GM19023 (cell line): ENCODE measurements around the gene TRIAP1.

Experiments used
- ATAC-seq: cut with Tn5 transposase; IDR thresholded peaks from one replicate; pipeline ENCODE4 v1.9.1; 2021; ENCODE audit warnings: mild to moderate bottlenecking, moderate library complexity; ENCODE audit not compliant: unreplicated experiment

The TRIAP1 gene

GRCh38 chr12:120432772-120433525 lies 13.2 kb downstream of the TRIAP1 start:
- no peak for ATAC-seq

GRCh38 chr12:120429368-120429767 lies 16.8 kb downstream of the TRIAP1 start:
- ATAC-seq, result no peak

- no peak for ATAC-seq
Observed at GRCh38 chr12:120428597-120429229, 17.5 kb downstream of the TRIAP1 start.

GRCh38 chr12:120425797-120426196 lies 20.4 kb downstream of the TRIAP1 start:
- no peak for ATAC-seq

- no peak for ATAC-seq
Observed at GRCh38 chr12:120422892-120423456, 23.2 kb downstream of the TRIAP1 start.

- ATAC-seq, result no peak
Observed at GRCh38 chr12:120421701-120422100, 24.5 kb downstream of the TRIAP1 start.

GRCh38 chr12:120417917-120418580 lies 28.1 kb downstream of the TRIAP1 start:
- ATAC-seq, result no peak

GRCh38 chr12:120416490-120417216 lies 29.5 kb downstream of the TRIAP1 start:
- ATAC-seq, result no peak

GRCh38 chr12:120413901-120414695 lies 32.1 kb downstream of the TRIAP1 start:
- ATAC-seq, result no peak

- ATAC-seq, result no peak
Observed at GRCh38 chr12:120412421-120412820, 33.8 kb downstream of the TRIAP1 start.

GRCh38 chr12:120408771-120409170 lies 37.4 kb downstream of the TRIAP1 start:
- ATAC-seq, result no peak

GRCh38 chr12:120406553-120406952 lies 39.6 kb downstream of the TRIAP1 start:
- no peak for ATAC-seq

GRCh38 chr12:120406069-120406468 lies 40.1 kb downstream of the TRIAP1 start:
- no peak for ATAC-seq

GRCh38 chr12:120404271-120404670 lies 41.9 kb downstream of the TRIAP1 start:
- no peak for ATAC-seq

- no peak for ATAC-seq
Observed at GRCh38 chr12:120403869-120404268, 42.3 kb downstream of the TRIAP1 start.

- ATAC-seq, result no peak
Observed at GRCh38 chr12:120402217-120402616, 44.0 kb downstream of the TRIAP1 start.

- ATAC-seq, result no peak
Observed at GRCh38 chr12:120399531-120399930, 46.7 kb downstream of the TRIAP1 start.

GRCh38 chr12:120397824-120398540 lies 48.2 kb downstream of the TRIAP1 start:
- no peak for ATAC-seq
